GM18502 (cell line): ENCODE measurements around the gene SH3RF2.
"Not testable (repeated sequence)": the region's sequence is repeated elsewhere in the genome, so short reads cannot be mapped to it uniquely, and the experiment has no call there.

ENCODE experiments used
- ATAC-seq: cut with Tn5 transposase; IDR thresholded peaks from one replicate; pipeline ENCODE4 v1.9.1; 2021; ENCODE audit warnings: mild to moderate bottlenecking; ENCODE audit not compliant: unreplicated experiment, poor library complexity

The SH3RF2 gene, protein sequence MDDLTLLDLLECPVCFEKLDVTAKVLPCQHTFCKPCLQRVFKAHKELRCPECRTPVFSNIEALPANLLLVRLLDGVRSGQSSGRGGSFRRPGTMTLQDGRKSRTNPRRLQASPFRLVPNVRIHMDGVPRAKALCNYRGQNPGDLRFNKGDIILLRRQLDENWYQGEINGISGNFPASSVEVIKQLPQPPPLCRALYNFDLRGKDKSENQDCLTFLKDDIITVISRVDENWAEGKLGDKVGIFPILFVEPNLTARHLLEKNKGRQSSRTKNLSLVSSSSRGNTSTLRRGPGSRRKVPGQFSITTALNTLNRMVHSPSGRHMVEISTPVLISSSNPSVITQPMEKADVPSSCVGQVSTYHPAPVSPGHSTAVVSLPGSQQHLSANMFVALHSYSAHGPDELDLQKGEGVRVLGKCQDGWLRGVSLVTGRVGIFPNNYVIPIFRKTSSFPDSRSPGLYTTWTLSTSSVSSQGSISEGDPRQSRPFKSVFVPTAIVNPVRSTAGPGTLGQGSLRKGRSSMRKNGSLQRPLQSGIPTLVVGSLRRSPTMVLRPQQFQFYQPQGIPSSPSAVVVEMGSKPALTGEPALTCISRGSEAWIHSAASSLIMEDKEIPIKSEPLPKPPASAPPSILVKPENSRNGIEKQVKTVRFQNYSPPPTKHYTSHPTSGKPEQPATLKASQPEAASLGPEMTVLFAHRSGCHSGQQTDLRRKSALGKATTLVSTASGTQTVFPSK

DNA sequence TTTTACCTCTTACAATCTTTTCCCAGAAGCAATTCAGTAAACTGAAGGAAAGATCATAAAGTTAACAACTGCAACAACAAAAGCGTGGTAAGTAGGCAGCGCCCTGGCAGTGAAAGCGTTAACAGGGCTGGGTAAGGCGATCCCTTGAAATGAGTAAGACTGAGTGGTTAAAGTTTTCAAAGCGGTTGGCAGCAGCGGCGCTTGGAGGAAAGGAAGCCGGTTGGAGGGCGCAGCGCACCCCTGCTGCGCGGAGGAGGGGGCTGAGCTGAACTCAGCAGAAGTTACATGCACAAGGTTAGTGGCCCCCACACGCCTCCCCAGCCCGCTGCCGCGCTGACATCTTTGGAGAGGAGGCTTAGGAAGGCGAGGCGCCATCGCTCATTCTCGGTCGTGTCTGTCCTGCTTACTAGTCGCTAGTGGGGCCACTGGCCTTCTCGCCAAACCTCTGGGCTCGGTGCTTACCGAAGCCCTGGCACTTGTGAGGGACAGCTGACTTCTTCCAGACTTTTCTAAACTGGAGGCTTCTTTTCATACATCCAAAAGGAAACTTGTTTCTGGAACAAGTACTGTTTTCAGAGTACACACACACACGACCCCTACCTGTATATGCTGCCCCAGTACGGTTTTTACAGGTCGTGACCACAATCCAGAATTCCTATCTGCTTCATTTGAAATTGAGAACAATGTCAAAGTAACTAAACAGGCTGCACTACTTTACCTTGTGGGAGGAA is at the start of gene SH3RF2:
Gene SH3RF2, plus strand, starts transcription at position 178 of the 731 bp plus-strand sequence. CDS start 1,351 bp downstream, outside the sequence.
- ATAC-seq: no peak

DNA sequence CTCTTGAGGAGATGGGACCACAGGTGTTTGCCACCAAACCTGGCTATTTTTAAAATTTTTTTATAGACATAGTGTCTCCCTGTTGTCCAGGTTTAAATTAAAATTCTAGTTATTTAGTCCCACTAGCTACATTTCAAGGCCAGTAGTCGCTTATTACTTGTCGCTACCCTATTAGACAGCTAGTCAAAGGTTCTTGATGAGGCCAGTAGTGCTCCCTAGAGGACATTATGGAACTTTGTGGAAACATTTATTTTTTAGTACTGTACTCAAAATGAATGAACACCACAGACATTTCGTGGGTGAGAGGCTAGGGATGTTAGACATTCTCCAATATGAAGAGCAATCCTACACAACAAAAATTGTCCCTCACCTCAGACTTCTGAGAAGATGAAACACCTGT is 49.2 kb upstream of the SH3RF2 start:
- no peak for ATAC-seq

DNA sequence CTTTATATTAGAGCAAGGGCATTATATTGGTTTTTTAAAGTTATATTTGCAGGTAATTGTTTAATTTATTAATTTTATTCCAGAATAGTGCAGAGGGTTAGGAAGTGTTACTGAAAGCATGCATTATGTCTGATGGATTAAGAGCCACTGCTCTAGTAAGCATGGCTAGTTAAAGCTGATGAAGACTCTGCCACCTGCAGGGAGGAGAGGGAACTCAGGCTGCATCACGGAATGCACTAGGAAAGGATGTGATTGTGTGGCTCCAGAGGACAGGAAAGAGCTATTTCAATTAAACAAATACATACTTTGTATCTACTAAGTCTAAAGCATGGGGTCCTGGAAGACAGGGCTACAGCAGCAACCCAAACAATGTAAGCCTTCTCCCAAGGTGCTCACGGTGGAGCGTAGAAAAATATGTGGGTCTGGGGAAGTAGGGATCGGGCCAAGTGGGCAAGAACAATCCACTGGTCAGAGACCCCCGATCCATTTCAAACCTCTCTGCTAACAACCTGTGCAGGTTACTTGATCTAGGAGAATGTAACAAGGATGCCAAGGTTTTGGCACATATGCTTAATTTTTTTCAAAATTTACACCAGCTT is 48.3 kb upstream of the SH3RF2 start:
- ATAC-seq: no peak

DNA sequence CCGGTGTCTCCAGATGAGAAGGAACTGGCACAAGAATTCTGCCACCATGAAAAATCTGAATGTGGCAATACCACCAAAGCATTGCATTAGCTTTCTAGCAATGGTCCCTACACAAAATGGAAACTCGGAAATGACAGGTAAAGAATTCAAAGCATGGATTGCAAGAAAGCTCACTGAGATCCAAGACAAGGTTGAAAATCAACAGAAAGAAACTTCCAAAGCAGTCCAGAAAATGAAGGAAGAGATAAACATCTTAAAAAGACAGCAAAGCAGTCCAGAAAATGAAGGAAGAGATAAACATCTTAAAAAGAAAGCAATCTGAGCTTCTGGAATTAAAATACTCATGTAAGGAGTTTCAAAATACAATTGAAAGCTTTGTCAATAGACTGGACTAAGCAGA is 46.8 kb upstream of the SH3RF2 start:
- ATAC-seq: no peak

DNA sequence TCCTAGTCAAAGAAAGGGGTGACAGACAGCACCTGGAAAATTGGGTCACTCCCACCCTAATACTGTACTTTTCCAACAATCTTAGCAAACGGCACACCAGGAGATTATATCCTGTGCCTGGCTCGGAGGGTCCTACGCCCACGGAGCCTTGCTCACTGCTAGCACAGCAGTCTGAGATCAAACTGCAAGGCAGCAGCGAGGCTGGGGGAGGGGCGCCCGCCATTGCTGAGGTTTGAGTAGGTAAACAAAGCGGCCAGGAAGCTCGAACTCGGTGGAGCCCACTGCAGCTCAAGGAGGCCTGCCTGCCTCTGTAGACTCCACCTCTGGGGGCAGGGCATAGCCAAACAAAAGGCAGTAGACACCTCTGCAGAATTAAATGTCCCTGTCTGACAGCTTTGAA is 45.0 kb upstream of the SH3RF2 start:
- ATAC-seq: not testable (repeated sequence)

DNA sequence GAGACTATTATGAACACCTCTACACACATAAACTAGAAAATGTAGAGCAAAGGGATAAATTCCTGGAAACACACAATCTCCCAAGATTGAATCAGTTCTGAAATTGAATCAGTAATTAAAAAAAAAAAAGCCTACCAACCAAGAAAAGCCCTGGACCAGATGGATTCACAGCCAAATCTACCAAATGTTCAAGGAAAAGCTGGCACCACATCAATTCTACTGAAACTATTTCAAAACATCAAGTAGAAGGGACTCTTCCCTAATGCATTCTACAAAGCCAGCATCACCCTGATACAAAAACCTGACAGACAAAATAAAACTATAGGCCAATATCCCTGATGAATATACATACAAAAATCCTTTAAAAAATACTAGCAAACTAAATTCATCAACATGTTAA is 38.2 kb upstream of the SH3RF2 start:
- ATAC-seq: no peak

DNA sequence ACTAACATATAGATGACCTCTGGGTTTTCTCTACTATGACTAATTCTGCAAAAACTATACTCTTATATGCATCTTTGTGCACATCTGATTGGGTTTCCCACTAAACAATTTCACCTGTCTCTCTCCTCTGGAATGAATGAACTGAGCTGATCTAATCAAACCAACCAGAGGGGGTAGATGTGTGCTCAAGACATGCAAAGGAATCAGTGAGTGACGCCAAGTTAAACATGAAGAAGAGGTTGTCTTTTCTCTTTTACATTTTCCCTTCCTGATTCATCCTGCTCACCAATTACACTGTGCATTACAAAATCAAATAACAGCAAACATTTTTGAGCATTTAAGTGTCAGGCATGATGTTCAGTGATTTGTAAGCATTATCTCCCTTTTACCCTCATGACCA is 34.0 kb upstream of the SH3RF2 start:
- no peak for ATAC-seq

DNA sequence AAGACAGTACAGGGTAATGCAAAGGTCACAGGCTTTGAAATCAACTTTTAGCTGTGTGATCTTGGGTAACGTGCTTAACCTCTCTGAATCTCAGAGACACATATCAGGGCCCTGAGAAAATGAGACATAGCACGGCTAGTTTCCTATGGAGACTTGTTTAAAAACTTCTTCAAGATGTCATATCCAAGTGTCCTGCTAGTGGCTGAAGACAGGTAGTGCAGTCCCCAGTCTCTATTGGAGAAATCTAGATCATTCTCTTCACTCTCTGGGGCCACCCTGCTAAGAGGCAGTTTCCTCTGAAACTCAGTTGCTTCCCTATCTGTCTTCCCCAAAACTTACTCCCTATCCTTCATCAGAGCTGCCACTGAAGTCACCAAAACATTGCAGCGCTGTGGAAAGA is 33.3 kb upstream of the SH3RF2 start:
- ATAC-seq: no peak

DNA sequence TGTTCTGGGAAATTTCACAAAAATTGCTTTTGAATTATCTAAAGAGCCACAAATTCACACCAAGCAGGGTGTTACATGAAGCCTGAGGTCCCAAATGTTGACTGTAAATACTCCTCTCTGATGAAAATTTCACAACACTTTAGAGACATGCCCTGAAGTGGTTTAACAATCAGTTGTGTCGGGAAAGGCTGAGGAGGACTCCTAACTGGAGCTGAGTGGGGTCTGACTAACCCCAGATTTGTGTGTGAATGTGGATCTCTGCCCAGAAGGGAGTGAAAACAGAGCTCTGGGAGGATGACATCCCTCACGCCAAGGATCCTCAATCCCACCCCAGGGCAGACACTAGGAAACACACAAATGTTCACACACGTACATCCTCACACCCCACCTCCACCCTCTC is 32.5 kb upstream of the SH3RF2 start:
- ATAC-seq: no peak

DNA sequence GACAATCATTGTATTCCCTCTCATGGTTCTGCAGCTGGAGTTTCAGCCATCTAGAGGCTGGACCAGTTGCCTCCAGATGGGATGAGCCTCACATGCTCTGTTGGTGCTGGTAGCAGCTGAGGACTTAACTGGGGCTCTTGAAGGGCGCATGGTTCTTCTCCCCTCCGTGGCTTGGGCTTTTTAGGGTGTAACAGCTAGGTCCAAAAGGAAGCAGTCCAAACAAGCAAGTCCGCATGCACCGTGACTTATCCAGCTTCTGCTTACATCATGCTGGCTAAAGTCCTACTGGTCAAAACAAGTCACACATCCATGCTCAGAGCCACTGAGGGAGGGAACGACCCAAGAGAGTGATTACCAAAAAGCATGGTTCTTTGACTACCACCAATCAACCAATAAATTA is 31.6 kb upstream of the SH3RF2 start:
- ATAC-seq: no peak

DNA sequence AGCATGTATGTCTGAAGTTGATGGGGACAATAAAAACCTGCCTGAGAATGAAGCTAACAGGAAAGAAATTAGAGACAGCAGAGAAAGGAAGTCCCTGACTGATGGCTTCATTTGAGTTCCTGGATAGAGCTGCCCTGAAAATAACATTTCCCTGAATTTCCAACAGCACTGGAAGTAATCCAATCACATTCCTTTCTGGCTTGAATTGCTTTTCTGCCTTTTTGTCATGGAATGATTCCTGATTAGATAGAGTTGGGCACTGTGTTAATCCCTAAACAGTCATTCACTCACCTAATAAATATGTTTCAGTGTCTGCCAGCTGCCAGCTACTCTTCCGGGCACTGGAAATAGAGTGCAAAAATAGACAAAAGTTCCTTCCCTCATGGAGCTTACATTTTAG is 30.0 kb upstream of the SH3RF2 start:
- ATAC-seq: no peak

DNA sequence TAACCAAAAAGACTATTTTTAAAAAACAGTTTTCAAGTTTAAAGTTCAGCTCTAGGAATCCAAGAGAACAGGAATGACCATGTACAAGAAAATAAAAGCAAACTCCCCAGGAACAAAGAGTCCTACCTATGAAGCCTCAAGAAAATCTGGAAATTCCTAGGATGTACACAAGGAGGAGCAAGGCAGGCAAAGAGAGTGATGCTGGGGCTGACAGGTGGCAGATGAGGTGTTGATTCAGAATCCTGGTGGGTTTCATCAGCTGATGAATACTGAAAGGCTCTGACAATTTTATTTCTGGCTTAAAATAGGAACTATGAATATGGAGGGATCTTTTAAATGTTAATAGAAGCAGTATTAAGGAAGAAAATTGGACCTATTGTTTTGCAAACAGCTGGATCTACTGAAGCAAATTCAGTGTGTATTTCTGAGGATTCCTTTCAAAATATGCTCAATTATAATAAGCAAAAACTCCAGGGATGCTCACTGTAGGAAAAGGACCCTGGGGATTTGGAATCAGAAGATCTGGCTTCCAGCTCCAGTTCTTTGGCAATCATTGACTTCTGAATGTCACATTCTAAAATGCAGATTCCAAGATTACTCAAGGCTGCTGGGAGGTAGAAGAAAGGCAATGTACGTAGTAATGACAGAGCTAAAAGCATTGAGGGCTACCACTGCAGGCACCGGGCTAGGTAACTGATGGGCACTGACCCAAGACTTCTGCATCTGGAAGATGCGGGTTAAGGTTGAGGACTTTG is 28.0 kb upstream of the SH3RF2 start:
- ATAC-seq: no peak

DNA sequence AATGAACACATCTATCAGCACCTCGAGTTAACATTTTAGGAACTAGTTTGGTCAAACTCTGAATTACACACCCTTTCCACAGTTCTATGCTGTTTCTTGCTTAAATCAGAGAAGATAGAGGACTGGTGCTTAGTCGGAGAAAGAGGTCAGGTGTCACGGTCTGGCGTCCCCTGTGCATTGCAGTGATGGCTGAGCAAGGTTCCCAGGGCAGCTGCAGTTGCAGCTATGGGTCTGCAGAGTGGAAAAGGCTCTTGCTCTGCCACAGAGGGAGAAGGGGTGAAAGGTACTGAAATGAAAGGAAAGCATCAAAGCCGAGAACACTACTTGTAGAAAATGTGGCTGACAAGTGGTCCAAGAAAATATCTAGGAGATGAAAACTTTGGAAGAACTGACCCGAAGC is 25.2 kb upstream of the SH3RF2 start:
- no peak for ATAC-seq

DNA sequence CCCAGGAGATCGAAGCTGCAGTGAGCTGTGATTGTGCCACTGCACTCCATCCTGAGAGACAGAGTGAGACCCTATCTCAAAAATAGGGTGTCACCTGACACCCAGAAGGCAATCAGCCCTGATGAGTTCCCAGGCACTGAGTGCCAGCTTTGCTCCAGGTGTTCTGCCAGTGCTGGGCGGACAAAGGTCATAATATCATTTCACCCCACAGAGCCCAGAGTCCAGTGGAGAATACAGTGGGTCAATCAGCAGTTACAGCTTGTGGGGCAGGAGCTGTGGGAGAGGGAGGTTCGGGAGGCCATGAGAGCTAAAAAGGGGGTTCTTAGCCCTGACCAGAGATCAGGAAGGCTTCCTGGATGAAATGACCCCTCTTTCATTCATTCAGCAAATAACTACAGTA is 24.4 kb upstream of the SH3RF2 start:
- no peak for ATAC-seq

DNA sequence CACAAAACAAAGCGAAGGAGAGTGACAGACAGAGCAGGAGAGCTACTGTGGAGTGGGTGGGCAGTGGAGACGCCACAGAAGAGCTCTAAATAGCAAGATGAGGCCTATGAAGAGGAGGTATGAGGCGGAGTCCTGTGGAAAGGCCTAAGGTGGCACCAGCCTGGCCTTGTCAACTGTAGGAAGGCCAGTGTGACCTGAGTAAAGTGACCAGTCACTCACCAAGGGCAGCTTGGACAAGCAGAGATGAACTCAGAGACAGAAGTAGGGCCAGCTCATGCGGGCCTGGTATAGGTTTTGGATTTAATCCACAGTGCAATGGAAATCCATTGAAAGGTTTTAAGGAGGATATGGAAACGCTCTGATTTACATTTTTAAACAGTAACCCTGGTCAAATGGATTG is 23.8 kb upstream of the SH3RF2 start:
- ATAC-seq: no peak

DNA sequence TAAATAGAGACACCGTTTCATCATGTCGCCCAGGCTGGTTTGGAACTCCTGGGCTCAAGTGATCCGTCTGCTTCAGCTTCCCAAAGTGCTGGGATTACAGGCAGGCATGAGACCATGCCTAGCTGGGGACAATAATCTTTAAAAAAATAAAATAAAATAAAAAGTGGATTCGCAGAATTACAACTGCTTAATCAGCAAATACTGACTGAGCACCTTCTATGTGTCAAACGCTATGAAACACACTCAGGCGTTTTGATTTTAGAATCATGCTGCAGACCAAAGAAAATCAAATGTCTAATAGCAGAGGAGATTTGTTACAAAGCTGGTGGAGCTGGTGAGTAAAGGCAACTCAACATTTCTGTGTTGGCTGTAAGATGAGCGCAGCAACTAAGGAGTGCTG is 22.7 kb upstream of the SH3RF2 start:
- no peak for ATAC-seq

DNA sequence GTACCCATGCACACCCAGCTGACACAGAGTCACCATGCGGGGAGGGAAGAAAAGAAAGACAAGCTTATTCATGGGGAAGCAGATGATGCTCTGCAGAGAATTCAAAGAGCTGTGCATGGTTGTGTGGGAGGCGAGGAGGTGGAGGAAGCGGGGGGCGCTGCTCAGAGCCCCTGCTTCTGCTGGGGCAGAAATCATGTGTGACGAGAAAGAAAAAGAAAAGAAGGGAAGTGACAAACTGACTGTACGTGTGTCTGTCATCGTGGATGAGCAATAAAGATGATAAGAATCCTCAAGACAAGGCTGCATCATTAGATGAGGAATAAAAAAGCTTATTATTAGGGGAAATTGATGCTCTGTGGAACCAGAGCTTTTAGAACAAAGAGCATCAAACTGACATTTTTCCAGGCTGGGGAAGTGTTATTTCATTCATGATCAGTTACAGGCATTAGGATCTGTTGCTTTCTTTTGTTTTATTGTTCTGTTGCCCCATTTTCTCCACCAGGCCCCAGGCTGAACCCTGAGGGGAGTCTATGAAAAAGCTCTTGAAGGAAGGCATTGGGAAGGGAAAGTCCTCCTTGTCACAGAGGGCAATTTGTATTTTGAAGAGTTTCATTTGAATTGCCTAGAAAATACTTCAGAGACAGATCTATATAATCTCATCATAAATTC is 20.3 kb upstream of the SH3RF2 start:
- ATAC-seq: no peak

DNA sequence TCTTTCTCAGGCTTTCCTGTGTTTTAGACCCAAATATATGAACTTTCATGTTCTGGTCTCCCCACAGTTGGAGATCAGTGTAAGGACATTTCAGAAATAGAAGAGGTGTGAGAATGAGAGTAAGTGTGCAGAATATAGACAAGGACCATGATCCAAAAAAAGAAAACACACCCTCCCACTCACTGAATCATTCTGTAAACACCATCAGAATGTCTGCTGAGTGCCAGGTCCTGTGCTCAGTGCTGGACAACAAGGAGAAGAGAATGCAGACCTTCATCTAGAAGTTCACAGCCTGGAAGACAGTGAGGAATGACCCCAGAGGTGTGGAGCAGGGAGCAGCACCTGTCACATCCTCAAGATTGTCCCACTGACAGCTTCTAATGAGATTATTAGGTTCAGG is 19.1 kb upstream of the SH3RF2 start:
- no peak for ATAC-seq

DNA sequence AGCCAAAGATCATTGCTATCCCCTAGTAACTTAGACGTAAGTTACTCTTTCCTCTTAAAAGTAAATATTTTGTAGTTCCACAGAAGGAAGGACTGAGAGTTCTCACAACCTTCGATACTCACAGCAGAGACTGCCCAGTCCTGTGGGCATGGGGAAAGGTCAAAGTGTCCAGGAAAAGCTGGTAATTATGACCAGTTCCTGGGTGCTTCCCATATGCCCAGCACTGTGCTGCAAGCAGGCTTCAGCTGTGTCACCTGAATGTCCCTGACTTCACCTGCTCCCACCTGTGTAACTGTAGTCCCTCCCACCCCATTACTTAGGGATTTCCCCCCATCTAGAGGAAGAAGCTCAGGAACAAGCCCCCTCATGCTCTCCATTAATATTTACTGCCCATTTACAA is 18.0 kb upstream of the SH3RF2 start:
- ATAC-seq: no peak

DNA sequence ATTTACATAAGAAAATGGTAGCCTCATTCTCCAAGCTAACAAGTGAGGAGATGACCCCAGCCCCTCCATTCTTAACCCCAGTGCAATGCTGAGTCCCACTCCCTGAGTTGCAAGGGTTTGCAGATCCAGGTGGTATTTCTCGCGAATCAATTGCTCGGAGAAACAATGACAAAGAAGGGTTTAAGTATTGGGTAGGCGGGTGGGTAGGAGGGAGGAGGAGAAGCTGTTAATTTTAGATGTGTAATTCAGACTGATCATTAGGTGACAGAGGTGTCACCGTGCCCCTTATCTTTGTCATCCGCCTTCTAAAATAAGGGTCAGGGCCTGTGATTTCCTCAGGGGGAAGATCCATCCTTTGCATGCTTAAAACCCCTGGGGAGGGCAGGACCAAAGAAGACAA is 17.0 kb upstream of the SH3RF2 start:
- no peak for ATAC-seq
